Skeletal muscle satellite cell (primary cell): Measurements from ENCODE around the gene LRWD1.
A peak's percentile ranks its signal among the peaks of the same experiment; 100 is the strongest.

Experiments used
- H3K27me3 ChIP-seq: 2 replicates; pipeline ENCODE4 v1.7.0; 2013; ENCODE audit warnings: low read length; ENCODE audit not compliant: control insufficient read depth, insufficient read depth
- H3K36me3 ChIP-seq: 2 replicates; pipeline ENCODE4 v1.7.0; 2013; ENCODE audit warnings: mild to moderate bottlenecking, control low read depth, low read length; ENCODE audit not compliant: insufficient read depth
- H3K4me1 ChIP-seq: 2 replicates; pipeline ENCODE4 v1.7.0; 2013; ENCODE audit warnings: low read length; ENCODE audit not compliant: control insufficient read depth, insufficient read depth
- H3K4me2 ChIP-seq: 2 replicates; pipeline ENCODE4 v1.7.0; 2013; ENCODE audit warnings: mild to moderate bottlenecking, low read length
- H3K4me3 ChIP-seq: 2 replicates; pipeline ENCODE4 v1.7.0; 2013; ENCODE audit warnings: low read length
- H3K9ac ChIP-seq: 2 replicates; pipeline ENCODE4 v1.7.0; 2013; ENCODE audit warnings: mild to moderate bottlenecking, low read depth, low read length, moderate library complexity
- H3K9me3 ChIP-seq: replicated peaks from 2 replicates; pipeline ENCODE4 v1.7.0; 2013; ENCODE audit warnings: mild to moderate bottlenecking, control low read depth, low read length

Gene LRWD1

DNA sequence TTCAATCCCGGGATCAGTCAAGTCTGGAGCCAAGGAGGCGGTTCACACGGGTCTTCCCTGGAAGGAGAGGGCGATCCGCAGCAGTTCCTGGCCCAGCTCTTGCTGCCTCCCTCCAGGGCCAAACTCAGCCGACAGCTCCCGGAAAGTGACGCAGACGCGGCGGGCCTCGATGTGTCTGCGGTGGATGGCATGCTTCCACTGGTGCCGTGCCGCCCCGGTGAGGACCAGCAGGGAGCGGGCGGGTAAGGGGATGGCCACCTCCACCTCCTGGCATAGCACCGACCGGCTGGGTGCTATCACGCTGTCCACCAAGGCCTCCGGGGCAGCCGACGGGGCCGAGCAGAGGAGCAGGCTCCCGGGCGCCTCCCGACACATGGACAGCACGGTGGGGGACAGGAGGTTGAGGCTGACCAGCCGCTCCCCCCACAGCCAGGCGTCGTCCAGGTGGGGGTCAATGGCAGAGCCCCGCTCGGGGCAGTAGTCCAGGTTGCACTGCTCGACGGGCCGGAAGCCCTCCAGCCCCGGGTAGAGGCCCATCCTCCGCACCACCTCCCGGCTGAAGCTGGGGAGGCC is 7.3 kb upstream of the LRWD1 start:
- no peak overlapping the region for H3K9ac ChIP-seq
- H3K4me1 ChIP-seq: peaks cover 10% of the 10 kb centered on the region
- peaks cover 21% of the 10 kb centered on the region for H3K36me3 ChIP-seq
- no peaks in the 10 kb centered on the region for H3K27me3 ChIP-seq
- H3K4me3 ChIP-seq: no peak overlapping the region
- no peak overlapping the region for H3K4me2 ChIP-seq
- no peaks in the 10 kb centered on the region for H3K9me3 ChIP-seq

DNA sequence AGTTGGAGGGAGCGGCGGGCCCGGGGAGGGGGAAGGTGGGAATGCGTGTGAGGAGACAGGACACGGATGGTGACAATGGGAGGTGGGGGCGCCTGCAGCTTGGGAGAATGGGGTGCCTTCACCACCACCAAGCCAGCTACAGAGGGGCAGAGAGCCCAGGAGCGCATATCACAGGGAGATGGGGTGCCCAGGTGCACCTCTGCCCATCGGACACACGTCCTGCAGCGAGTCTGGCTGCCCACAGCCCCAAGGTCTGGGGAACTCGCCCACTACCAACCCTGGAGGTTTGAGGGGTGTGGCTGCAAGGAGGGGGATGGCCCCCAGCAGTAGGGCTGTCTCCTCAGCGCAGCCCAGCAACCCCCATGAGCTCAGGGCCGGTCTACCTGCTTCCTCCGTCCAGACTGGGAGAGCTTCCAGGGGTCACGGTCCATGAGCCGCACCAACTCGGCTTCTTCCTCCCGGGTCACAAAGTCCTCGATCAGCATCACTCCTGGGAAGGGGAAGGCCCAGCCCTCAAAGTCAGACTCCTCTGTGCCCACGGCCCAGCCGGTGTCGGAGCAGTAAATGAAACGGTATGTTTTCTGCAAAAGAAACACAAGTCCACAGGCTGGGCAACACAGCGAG is 5.5 kb upstream of the LRWD1 start:
- Histone ChIP-seq H3K36me3 (peaks cover 21% of the 10 kb centered on the region), H3K4me1 (peaks cover 14% of the 10 kb centered on the region), H3K4me3 (no peak overlapping the region), H3K9ac (no peak overlapping the region), H3K4me2 (no peak overlapping the region), H3K27me3 (no peaks in the 10 kb centered on the region), H3K9me3 (no peaks in the 10 kb centered on the region)

DNA sequence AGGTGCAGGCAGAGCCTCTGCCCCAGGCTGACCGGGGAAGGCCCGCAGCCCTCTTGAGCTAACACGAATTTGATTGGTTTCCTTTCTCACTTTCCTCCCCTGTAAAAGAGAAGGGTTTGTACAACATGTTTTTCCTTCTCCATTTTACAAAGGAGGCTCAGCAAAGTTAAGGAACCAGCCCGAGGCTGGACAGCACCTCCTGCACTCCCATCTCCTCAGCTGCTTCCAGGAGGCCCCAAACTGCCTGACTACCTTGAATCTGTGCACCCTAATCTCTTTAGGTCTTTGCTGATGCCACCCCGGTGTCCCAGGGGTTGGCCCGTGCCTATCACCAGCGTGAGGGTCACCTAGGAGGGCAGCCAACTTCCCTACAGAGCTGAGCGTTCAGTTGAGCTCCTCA is 4.3 kb upstream of the LRWD1 start:
- Histone ChIP-seq H3K4me2 (no peak overlapping the region), H3K9me3 (no peaks in the 10 kb centered on the region), H3K9ac (no peak overlapping the region), H3K4me1 (peaks cover 15% of the 10 kb centered on the region), H3K27me3 (no peaks in the 10 kb centered on the region), H3K36me3 (peaks cover 23% of the 10 kb centered on the region), H3K4me3 (no peak overlapping the region)

DNA sequence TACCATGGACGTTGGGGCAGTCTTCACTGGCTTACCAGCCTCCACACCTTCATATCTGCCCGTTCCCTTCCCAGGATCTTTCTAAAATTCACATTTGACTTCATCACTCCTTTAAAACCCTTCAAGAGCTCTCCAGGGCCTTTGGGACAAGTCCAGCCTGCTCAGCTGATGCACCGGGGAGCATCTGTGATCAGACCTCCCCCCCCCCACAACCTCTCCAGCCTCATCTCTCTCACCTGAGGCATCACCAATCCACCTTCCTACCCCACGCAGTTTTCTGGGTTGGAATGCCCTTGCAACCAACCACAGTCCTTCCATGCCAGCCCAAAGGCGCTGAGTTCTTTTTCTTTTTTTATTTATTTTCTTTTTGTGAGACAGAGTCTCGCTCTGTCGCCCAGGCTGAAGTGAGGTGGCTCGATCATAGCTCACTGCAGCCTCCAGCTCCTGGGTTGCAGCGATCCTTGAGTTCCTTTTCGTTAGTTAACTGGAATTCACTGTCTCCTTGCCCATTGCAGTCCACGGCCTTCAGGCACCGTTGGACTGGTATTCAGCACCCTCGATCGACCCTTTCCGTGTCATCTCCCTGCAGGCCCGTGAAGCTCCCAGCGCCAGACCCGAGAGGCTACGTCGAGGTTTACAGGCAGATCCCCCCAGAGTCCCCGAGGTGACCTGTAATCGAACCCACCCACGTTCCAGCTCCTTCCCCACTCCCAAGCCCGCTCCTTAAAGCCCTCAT is 775 bp upstream of the LRWD1 start:
- H3K9me3 ChIP-seq: no peaks in the 10 kb centered on the region
- peak overlapping the region; percentile 85 for H3K4me2 ChIP-seq
- H3K27me3 ChIP-seq: no peaks in the 10 kb centered on the region
- H3K4me3 ChIP-seq: peak overlapping the region; percentile 98
- H3K36me3 ChIP-seq: peaks cover 5% of the 10 kb centered on the region
- H3K4me1 ChIP-seq: peaks cover 11% of the 10 kb centered on the region
- peak overlapping the region; percentile 93 for H3K9ac ChIP-seq

DNA sequence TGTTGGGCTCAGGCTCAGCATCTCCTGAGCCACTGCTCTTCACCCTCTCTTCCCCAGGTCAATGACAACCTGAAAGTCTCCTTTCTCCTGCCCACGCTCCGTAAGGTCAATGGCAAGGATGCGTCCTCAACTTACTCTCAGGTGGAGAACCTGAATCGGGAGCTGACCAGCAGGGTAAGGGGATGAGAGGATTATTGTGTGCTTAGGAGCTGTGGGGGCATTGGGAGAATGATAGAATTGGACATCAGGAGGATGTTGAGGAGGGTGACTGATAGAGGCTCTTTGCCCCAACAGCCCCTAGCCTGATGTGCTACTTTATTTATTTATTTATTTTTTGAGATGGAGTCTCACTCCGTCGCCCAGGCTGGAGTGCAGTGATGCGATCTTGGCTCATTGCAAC is 1.3 kb downstream of the LRWD1 start:
- Histone ChIP-seq H3K9me3 (no peaks in the 10 kb centered on the region), H3K27me3 (no peaks in the 10 kb centered on the region), H3K9ac (peak overlapping the region; percentile 93), H3K36me3 (peaks cover 13% of the 10 kb centered on the region), H3K4me2 (peak overlapping the region; percentile 85), H3K4me3 (peak overlapping the region; percentile 98), H3K4me1 (peaks cover 11% of the 10 kb centered on the region)

DNA sequence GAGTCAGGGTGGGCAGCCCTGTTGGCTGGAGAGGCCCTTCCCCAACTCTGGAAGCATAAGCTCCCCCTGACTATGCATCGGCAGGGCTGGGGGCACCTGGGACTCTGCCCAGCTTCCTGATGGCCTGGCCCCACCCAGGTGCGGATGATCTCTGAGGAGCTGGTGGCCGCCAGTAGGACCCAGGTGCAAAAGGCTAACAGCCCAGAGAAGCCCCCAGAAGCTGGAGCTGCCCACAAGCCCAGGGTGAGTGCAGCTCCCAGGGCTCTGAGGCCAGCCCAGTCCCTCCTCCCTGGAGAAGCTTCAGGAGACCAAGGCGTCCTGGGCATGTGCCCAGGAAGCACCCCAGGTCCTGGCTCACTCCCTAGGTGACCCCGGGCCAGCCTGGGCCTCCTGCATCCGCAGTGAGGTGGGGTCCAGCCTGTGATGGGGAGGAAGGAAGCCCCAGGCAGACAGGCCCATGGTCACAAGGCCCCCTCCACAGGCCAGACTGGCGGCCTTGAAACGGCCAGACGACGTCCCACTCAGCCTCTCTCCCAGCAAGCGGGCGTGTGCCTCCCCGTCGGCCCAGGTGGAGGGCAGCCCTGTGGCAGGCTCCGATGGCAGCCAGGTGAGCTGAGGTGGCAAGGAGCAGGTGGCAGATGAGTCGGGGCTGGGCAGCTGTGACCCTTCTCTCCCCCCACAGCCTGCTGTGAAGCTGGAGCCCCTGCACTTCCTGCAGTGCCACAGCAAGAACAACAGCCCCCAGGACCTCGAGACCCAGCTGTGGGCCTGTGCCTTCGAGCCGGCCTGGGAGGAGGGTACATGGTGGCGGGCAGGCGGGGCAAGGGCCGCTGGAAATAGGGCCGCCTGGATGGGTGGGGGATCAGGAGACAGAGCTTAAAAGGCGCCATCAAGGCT is 3.0 kb downstream of the LRWD1 start:
- Histone ChIP-seq H3K4me2 (no peak overlapping the region), H3K4me3 (no peak overlapping the region), H3K27me3 (no peaks in the 10 kb centered on the region), H3K9me3 (no peaks in the 10 kb centered on the region), H3K36me3 (peaks cover 23% of the 10 kb centered on the region), H3K4me1 (peaks cover 11% of the 10 kb centered on the region), H3K9ac (no peak overlapping the region)

DNA sequence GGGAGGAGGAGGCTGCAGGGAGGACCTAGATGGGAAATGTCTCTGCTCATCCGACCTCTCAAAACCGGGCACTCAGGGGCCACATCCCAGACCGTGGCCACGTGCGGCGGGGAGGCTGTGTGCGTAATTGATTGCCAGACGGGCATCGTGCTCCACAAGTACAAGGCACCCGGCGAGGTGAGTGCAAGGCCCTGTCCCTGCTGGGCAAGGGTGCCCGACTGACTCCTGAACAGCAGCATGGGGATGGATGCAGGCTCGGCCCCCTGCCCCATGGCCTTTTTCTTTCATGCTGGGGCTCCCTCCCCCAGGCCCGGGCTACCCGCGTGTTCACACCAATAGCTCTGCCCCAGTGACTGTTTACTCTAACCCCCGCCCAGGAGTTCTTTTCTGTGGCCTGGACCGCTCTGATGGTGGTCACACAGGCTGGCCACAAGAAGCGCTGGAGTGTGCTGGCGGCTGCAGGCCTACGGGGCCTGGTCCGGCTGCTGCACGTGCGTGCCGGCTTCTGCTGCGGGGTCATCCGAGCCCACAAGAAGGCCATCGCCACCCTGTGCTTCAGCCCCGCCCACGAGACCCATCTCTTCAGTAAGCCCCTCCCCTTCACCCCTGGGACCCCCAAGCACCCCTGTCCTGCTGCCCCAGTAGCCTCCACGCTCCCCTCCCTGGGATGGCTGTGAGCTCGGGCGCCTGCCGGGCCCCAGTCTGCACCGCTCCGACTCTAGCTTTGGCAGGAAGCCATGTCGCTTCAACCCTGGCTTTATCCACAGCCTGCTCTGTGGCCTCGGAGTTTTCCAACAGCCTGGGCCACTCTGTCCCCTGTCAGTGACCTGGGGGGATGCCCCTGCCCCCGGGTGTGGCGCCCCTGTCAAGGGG is 3.9 kb downstream of the LRWD1 start:
- peaks cover 15% of the 10 kb centered on the region for H3K4me1 ChIP-seq
- no peaks in the 10 kb centered on the region for H3K27me3 ChIP-seq
- no peak overlapping the region for H3K9ac ChIP-seq
- no peaks in the 10 kb centered on the region for H3K9me3 ChIP-seq
- H3K36me3 ChIP-seq: peaks cover 32% of the 10 kb centered on the region
- no peak overlapping the region for H3K4me2 ChIP-seq
- no peak overlapping the region for H3K4me3 ChIP-seq

DNA sequence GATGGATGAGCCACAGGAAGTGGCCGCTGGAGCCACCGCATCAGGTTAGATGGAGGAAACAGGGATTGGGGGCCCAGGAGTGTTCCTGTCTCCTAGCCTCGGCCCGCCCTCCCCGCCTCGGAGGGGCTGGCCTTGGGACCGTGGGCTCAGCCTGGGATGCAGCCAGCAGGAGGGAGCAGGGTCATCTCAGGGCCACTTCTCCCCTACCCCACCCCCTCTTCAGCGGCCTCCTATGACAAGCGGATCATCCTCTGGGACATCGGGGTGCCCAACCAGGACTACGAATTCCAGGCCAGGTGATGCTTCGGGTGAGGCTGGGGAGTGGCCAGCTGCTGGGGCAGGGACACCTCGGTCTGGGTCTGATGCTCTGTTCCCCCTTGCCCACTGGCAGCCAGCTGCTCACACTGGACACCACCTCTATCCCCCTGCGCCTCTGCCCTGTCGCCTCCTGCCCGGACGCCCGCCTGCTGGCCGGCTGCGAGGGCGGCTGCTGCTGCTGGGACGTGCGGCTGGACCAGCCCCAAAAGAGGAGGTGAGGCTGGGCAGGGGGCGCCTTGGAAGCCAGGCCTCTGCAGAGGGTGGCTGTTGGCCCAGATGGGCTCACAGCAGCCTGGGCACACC is 4.7 kb downstream of the LRWD1 start:
- H3K9me3 ChIP-seq: no peaks in the 10 kb centered on the region
- H3K4me2 ChIP-seq: no peak overlapping the region
- no peaks in the 10 kb centered on the region for H3K27me3 ChIP-seq
- H3K9ac ChIP-seq: no peak overlapping the region
- peaks cover 13% of the 10 kb centered on the region for H3K4me1 ChIP-seq
- H3K4me3 ChIP-seq: no peak overlapping the region
- H3K36me3 ChIP-seq: peaks cover 32% of the 10 kb centered on the region

DNA sequence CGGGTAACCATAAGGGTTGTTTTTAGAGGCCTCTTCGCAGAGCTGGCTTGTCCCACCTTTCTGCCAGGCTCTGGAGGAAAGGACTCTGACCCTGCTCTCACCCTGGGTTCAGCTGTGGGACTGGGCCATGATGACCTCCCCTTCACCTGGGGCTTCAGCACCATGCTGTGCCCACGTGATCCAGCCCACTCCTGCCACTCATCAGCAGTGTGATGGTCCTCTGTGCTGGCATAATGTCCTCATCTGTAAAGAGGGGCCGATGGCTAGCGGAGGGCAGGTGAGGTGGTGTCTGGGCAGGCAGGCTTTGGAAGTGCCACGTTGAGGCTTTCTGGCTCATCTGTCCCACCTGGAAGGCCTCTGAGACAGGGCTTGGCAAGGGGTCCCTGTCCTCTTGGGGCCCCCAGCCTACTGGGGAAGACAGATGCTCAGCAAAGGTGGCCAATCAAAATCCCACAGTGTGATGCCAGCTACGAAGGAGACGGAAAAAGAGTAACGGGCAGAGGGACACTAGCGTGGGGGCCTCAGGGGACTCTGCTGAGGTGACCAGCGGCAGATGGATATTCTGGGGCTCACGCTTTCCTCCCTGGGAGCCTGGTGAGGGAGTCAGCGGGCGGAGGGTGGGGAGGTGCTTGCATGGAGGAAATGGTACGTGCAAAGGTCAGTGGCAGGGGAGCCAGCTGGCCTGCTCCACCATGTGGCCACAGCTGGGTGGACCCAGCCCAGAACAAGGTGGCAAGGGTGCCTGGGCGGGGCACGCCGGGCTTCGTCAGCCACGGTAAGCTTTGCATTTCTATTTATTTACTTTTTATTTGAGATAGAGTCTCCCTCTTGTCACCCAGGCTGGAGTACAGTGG is 5.4 kb downstream of the LRWD1 start:
- Histone ChIP-seq H3K4me1 (peaks cover 13% of the 10 kb centered on the region), H3K9ac (no peak overlapping the region), H3K4me3 (no peak overlapping the region), H3K9me3 (no peaks in the 10 kb centered on the region), H3K36me3 (peaks cover 30% of the 10 kb centered on the region), H3K4me2 (no peak overlapping the region), H3K27me3 (no peaks in the 10 kb centered on the region)

DNA sequence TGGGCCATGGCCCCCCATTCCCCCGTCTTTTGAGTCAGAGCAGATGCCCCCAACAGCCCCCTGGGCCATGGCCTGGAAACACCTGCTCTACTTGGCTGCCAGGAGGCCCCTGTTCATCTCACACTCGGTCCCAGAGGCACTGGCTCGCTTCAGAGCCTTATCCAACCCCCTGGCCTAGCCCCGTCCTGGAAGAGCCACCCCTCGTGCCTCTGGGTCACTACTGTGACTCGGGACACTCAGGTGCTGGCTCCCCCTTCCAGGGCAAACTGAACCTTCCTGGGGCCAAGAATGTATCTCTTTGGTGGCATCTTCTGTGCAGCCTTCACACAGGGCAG is 7.0 kb downstream of the LRWD1 start:
- Histone ChIP-seq H3K4me2 (no peak overlapping the region), H3K9ac (no peak overlapping the region), H3K4me3 (no peak overlapping the region), H3K27me3 (no peaks in the 10 kb centered on the region), H3K4me1 (peaks cover 6% of the 10 kb centered on the region), H3K36me3 (peaks cover 30% of the 10 kb centered on the region), H3K9me3 (no peaks in the 10 kb centered on the region)
